ENCODE measurements around the gene RECK. TPM values are rescaled to one million over a fixed set of nuclear protein-coding genes. Genes with fewer than 3 reads are reported as not detected.

The RECK gene
- total RNA-seq, 1 experiment from 2014 or later: 2.1 TPM

- no peak overlapping the region for H3K4me3 ChIP-seq
- H3K36me3 ChIP-seq (ENCODE audit: low read depth): no peaks in the 10 kb centered on the region
- CTCF ChIA-PET: no interaction called here
- H3F3A ChIP-seq (ENCODE audit: insufficient read depth, low read depth): peaks cover 2% of the 10 kb centered on the region; the same call in 1 of the 2 replicates
- no peak overlapping the region for H3K27ac ChIP-seq
- H3K4me1 ChIP-seq (replicated peaks; ENCODE audit: insufficient read depth): peaks cover 11% of the 10 kb centered on the region
- H3K9me2 ChIP-seq (ENCODE audit: insufficient read depth): no peaks in the 10 kb centered on the region
- no peak for TF ChIP-seq EZH2 (IDR thresholded peaks at IDR 0.05; ENCODE audit: low read depth)
- TF ChIP-seq, protein P1, sequence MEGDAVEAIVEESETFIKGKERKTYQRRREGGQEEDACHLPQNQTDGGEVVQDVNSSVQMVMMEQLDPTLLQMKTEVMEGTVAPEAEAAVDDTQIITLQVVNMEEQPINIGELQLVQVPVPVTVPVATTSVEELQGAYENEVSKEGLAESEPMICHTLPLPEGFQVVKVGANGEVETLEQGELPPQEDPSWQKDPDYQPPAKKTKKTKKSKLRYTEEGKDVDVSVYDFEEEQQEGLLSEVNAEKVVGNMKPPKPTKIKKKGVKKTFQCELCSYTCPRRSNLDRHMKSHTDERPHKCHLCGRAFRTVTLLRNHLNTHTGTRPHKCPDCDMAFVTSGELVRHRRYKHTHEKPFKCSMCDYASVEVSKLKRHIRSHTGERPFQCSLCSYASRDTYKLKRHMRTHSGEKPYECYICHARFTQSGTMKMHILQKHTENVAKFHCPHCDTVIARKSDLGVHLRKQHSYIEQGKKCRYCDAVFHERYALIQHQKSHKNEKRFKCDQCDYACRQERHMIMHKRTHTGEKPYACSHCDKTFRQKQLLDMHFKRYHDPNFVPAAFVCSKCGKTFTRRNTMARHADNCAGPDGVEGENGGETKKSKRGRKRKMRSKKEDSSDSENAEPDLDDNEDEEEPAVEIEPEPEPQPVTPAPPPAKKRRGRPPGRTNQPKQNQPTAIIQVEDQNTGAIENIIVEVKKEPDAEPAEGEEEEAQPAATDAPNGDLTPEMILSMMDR (conservative IDR thresholded peaks at IDR 0.05): no peak
- POLR2A ChIA-PET (ENCODE audit: unreplicated experiment): interaction anchor here (0.5 kb wide), 1 partner anchor 119 kb away, joined by 5 read pairs; no protein-coding TSS in a partner anchor
- H3K27me3 ChIP-seq (ENCODE audit: insufficient read depth, low read depth): no peaks in the 10 kb centered on the region
- intact Hi-C loops (cut with micrococcal nuclease; ENCODE audit: unreplicated experiment): no loop called here
- no peaks in the 10 kb centered on the region for H4K20me1 ChIP-seq (ENCODE audit: insufficient read depth)
- no peaks in the 10 kb centered on the region for H3K9me3 ChIP-seq (ENCODE audit: insufficient read depth, low read depth)
- H3K4me2 ChIP-seq: no peak overlapping the region
- no TSS peak for BruUV-seq (replicated peaks)
- no peak for DNase-seq
- no peak overlapping the region for H2AFZ ChIP-seq
- H3K79me2 ChIP-seq (ENCODE audit: low read depth): no peaks in the 10 kb centered on the region
Observed at GRCh38 chr9:36143245-36143641, 106.5 kb downstream of the RECK start.

GRCh38 chr9:36144309-36145232 lies 107.9 kb downstream of the RECK start:
- Histone ChIP-seq H3K4me3 (no peak overlapping the region), H3K9me3 (ENCODE audit: insufficient read depth, low read depth) (no peaks in the 10 kb centered on the region), H3K27ac (no peak overlapping the region), H3K36me3 (ENCODE audit: low read depth) (no peaks in the 10 kb centered on the region), H3F3A (ENCODE audit: insufficient read depth, low read depth) (peaks cover 9% of the 10 kb centered on the region), H3K4me2 (no peak overlapping the region), H2AFZ (no peak overlapping the region), H4K20me1 (ENCODE audit: insufficient read depth) (no peaks in the 10 kb centered on the region), H3K27me3 (ENCODE audit: insufficient read depth, low read depth) (no peaks in the 10 kb centered on the region), H3K4me1 (replicated peaks; ENCODE audit: insufficient read depth) (peaks cover 22% of the 10 kb centered on the region), H3K79me2 (ENCODE audit: low read depth) (no peaks in the 10 kb centered on the region), H3K9me2 (ENCODE audit: insufficient read depth) (no peaks in the 10 kb centered on the region)
- ChIA-PET POLR2A (ENCODE audit: unreplicated experiment) (no interaction called here), CTCF (interaction anchor here (1.0 kb wide), 1 partner anchor 46 kb away, joined by 3 read pairs; the partner anchor contains the start of gene CLTA)
- TF ChIP-seq, protein P1 (conservative IDR thresholded peaks at IDR 0.05): no peak
- TF ChIP-seq EZH2 (IDR thresholded peaks at IDR 0.05; ENCODE audit: low read depth): no peak
- no peak for DNase-seq
- intact Hi-C loops (cut with micrococcal nuclease; ENCODE audit: unreplicated experiment): no loop called here
- no TSS peak for BruUV-seq (replicated peaks)

GRCh38 chr9:36145970-36146369 lies 109.3 kb downstream of the RECK start:
- Histone ChIP-seq H4K20me1 (ENCODE audit: insufficient read depth) (no peaks in the 10 kb centered on the region), H2AFZ (no peak overlapping the region), H3K4me3 (no peak overlapping the region), H3K79me2 (ENCODE audit: low read depth) (no peaks in the 10 kb centered on the region), H3K27me3 (ENCODE audit: insufficient read depth, low read depth) (no peaks in the 10 kb centered on the region), H3K4me1 (replicated peaks; ENCODE audit: insufficient read depth) (peaks cover 17% of the 10 kb centered on the region), H3F3A (ENCODE audit: insufficient read depth, low read depth) (peaks cover 9% of the 10 kb centered on the region), H3K36me3 (ENCODE audit: low read depth) (no peaks in the 10 kb centered on the region), H3K9me2 (ENCODE audit: insufficient read depth) (no peaks in the 10 kb centered on the region), H3K27ac (no peak overlapping the region), H3K9me3 (ENCODE audit: insufficient read depth, low read depth) (no peaks in the 10 kb centered on the region), H3K4me2 (no peak overlapping the region)
- ChIA-PET CTCF (no interaction called here), POLR2A (ENCODE audit: unreplicated experiment) (no interaction called here)
- no peak for TF ChIP-seq EZH2 (IDR thresholded peaks at IDR 0.05; ENCODE audit: low read depth)
- TF ChIP-seq, protein P1 (conservative IDR thresholded peaks at IDR 0.05): no peak
- intact Hi-C loops (cut with micrococcal nuclease; ENCODE audit: unreplicated experiment): no loop called here
- no peak for DNase-seq
- BruUV-seq (replicated peaks): no TSS peak

All from PC-9 (cell line).